ENCODE data around the gene INPP5A. TPM values are rescaled to one million over a fixed set of nuclear protein-coding genes. Genes with fewer than 3 reads are reported as not detected.

INPP5A gene
- total RNA-seq, 1 experiment from 2014 or later: 12.3 TPM

DNA sequence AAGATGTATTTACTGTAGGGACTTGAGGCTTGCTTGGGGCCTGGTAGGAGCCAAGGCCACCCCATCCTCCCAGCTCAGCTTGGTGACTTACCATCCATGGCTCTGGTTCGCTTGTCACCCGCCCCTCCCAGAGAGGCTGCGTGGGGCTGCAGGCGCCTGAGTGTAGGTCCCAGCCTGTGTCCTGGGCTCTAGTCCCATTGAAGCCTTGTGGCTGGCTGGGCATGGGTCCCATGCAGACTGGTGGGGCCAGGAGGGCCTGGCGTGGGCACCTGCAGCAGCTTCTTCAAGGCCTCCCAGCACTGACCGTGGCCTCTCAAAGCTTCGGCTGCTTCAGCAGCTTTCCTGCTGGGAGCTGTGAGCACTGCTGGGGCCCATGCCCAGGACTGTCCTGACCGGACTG lies 118.1 kb downstream of the INPP5A start:
- no peaks in the 10 kb centered on the region for H3K9me3 ChIP-seq (ENCODE audit: control insufficient read depth in 1 of 2, insufficient read depth in 1 of 2, low read depth in 1 of 2, low read length in 2 of 2)
- H3K36me3 ChIP-seq (ENCODE audit: control insufficient read depth in 1 of 2, insufficient read depth in 2 of 2, low read length in 2 of 2): no peaks in the 10 kb centered on the region
- no peak overlapping the region for H3K4me3 ChIP-seq (replicated peaks in 1 of 2; ENCODE audit: low read depth in 1 of 2, low read length in 2 of 2)
- H3K79me2 ChIP-seq (ENCODE audit: insufficient read depth, low read length): no peaks in the 10 kb centered on the region
- ChIA-PET RAD21 (ENCODE audit: low non-redundant PET in 1 of 2, low total read pairs in 2 of 2, uncharacterized antibody in 2 of 2, unreplicated experiment in 2 of 2) (no interaction called here), CTCF (interaction anchor here (1.9 kb wide), 1 partner anchor 147 kb away, joined by 7 read pairs; no protein-coding TSS in a partner anchor), POLR2A (no interaction called here)
- no peak for TF ChIP-seq ATF3 (IDR thresholded peaks at IDR 0.05)
- no peak for TF ChIP-seq CEBPB (IDR thresholded peaks at IDR 0.05; ENCODE audit: low read depth)
- TF ChIP-seq, protein P1, sequence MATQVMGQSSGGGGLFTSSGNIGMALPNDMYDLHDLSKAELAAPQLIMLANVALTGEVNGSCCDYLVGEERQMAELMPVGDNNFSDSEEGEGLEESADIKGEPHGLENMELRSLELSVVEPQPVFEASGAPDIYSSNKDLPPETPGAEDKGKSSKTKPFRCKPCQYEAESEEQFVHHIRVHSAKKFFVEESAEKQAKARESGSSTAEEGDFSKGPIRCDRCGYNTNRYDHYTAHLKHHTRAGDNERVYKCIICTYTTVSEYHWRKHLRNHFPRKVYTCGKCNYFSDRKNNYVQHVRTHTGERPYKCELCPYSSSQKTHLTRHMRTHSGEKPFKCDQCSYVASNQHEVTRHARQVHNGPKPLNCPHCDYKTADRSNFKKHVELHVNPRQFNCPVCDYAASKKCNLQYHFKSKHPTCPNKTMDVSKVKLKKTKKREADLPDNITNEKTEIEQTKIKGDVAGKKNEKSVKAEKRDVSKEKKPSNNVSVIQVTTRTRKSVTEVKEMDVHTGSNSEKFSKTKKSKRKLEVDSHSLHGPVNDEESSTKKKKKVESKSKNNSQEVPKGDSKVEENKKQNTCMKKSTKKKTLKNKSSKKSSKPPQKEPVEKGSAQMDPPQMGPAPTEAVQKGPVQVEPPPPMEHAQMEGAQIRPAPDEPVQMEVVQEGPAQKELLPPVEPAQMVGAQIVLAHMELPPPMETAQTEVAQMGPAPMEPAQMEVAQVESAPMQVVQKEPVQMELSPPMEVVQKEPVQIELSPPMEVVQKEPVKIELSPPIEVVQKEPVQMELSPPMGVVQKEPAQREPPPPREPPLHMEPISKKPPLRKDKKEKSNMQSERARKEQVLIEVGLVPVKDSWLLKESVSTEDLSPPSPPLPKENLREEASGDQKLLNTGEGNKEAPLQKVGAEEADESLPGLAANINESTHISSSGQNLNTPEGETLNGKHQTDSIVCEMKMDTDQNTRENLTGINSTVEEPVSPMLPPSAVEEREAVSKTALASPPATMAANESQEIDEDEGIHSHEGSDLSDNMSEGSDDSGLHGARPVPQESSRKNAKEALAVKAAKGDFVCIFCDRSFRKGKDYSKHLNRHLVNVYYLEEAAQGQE (IDR thresholded peaks at IDR 0.05; ENCODE audit: low read depth): no peak
- no peak for TF ChIP-seq EZH2 (IDR thresholded peaks at IDR 0.05)
- no peak for TF ChIP-seq TCF7L2 (IDR thresholded peaks at IDR 0.05; ENCODE audit: borderline replicate concordance, extremely low read depth, insufficient read depth, insufficient read length)
- TF ChIP-seq CBX3 (IDR thresholded peaks at IDR 0.05; ENCODE audit: low read depth): no peak
- no peak for TF ChIP-seq ELF1 (IDR thresholded peaks at IDR 0.05; ENCODE audit: borderline replicate concordance, low read depth)
- TF ChIP-seq FOSL1 (IDR thresholded peaks at IDR 0.05; ENCODE audit: low read depth): no peak
- TF ChIP-seq EZH2phosphoT487 (IDR thresholded peaks at IDR 0.05; ENCODE audit: borderline replicate concordance): no peak
- no peak for TF ChIP-seq POLR2A (IDR thresholded peaks at IDR 0.05; ENCODE audit: borderline replicate concordance, extremely low read depth, insufficient read depth, insufficient read length)
- no peak for TF ChIP-seq ZBTB33 (IDR thresholded peaks at IDR 0.05; ENCODE audit: extremely low read depth, insufficient replicate concordance, low read length)
- no peak for TF ChIP-seq ZFX (IDR thresholded peaks at IDR 0.05)
- TF ChIP-seq RAD21 (IDR thresholded peaks at IDR 0.05; ENCODE audit: low read depth): no peak
- no peak for TF ChIP-seq SRF (IDR thresholded peaks at IDR 0.05; ENCODE audit: low read depth)
- no peak for TF ChIP-seq ZNF274 (IDR thresholded peaks at IDR 0.05; ENCODE audit: low read depth, low read length)
- TF ChIP-seq JUND (IDR thresholded peaks at IDR 0.05): no peak
- no peak for TF ChIP-seq POLR2AphosphoS5 (IDR thresholded peaks at IDR 0.05; ENCODE audit: low read depth, low read length)
- no TSS peak for BruUV-seq (replicated peaks)
- H3K27me3 ChIP-seq (ENCODE audit: insufficient read depth, low read length): no peaks in the 10 kb centered on the region
- no peaks in the 10 kb centered on the region for H4K20me1 ChIP-seq (ENCODE audit: insufficient read depth)
- DNase-seq (ENCODE audit: low read depth, low spot score): no peak
- H2AFZ ChIP-seq (ENCODE audit: low read depth, low read length, poor library complexity, severe bottlenecking): no peak overlapping the region
- no peaks in the 10 kb centered on the region for H3K9me2 ChIP-seq (ENCODE audit: insufficient read depth)
- H3K4me1 ChIP-seq (ENCODE audit: control insufficient read depth in 1 of 2, insufficient read depth in 2 of 2, low read length in 2 of 2): no peaks in the 10 kb centered on the region
- no peak for ATAC-seq
- intact Hi-C loops (cut with micrococcal nuclease): no loop called here
- no peak overlapping the region for H3K4me2 ChIP-seq (ENCODE audit: low read length)
- H3K27ac ChIP-seq (ENCODE audit: low read depth, low read length): no peak overlapping the region
- no peak overlapping the region for H3K9ac ChIP-seq (ENCODE audit: low read length)
